ENCODE measurements around the gene PNPLA6. TPM values are rescaled to one million over a fixed set of nuclear protein-coding genes. Genes with fewer than 3 reads are reported as not detected.
A peak's percentile ranks its signal among the peaks of the same experiment; 100 is the strongest.

PNPLA6 gene
- total RNA-seq = 50.4 TPM
- long read RNA-seq, full-length matches to known transcripts = 15 of 122 reads
- long read RNA-seq, partial matches to known transcripts = 89 of 122 reads
- long read RNA-seq, other reads (novel, unspliced or antisense) = 18 of 122 reads

- intact Hi-C loops (cut with DNase I) = no loop called here
- DNase-seq = peak; percentile 98
- ATAC-seq (ENCODE audit: poor library complexity) = peak; percentile 87
These were observed at the start of gene PNPLA6 for GRCh38 chr19:7535047-7535997. Gene PNPLA6, plus strand, starts transcription at chr19:7535717. Its CDS starts 72 bp downstream, at chr19:7535789.

GRCh38 chr19:7486923-7487322 is 48.6 kb upstream of the PNPLA6 start:
- DNase-seq (no peak), ATAC-seq (ENCODE audit: poor library complexity) (no peak)
- intact Hi-C loops (cut with DNase I) = no loop called here

GRCh38 chr19:7488736-7489353 is 46.7 kb upstream of the PNPLA6 start, which contains the start of gene PEX11G:
Gene PEX11G, minus strand, starts transcription at chr19:7489035. Its CDS starts 25 bp downstream, at chr19:7489010.
- intact Hi-C loops (cut with DNase I) = no loop called here
- ATAC-seq (ENCODE audit: poor library complexity) (peak; percentile 100), DNase-seq (peak; percentile 96)

- DNase-seq (no peak), ATAC-seq (ENCODE audit: poor library complexity) (no peak)
- intact Hi-C loops (cut with DNase I) = no loop called here
These were observed 45.9 kb upstream of the PNPLA6 start for GRCh38 chr19:7489609-7490044.

- intact Hi-C loops (cut with DNase I) = no loop called here
- no peak for DNase-seq
- ATAC-seq (ENCODE audit: poor library complexity) = no peak
These were observed 43.4 kb upstream of the PNPLA6 start for GRCh38 chr19:7492142-7492541.

- intact Hi-C loops (cut with DNase I) = no loop called here
- DNase-seq = no peak
- ATAC-seq (ENCODE audit: poor library complexity) = no peak
These were observed 43.0 kb upstream of the PNPLA6 start for GRCh38 chr19:7492558-7492957.

- DNase-seq (peak; percentile 68), ATAC-seq (ENCODE audit: poor library complexity) (peak; percentile 83)
- intact Hi-C loops (cut with DNase I) = no loop called here
These were observed 41.0 kb upstream of the PNPLA6 start for GRCh38 chr19:7494416-7495098.

GRCh38 chr19:7497292-7497691 is 38.2 kb upstream of the PNPLA6 start:
- DNase-seq = no peak
- intact Hi-C loops (cut with DNase I) = no loop called here
- ATAC-seq (ENCODE audit: poor library complexity) = no peak

- intact Hi-C loops (cut with DNase I) = no loop called here
- DNase-seq (no peak), ATAC-seq (ENCODE audit: poor library complexity) (peak; percentile 49)
These were observed 34.6 kb upstream of the PNPLA6 start for GRCh38 chr19:7500811-7501450.

GRCh38 chr19:7502552-7502951 is 33.0 kb upstream of the PNPLA6 start:
- intact Hi-C loops (cut with DNase I) = no loop called here
- ATAC-seq (ENCODE audit: poor library complexity) (no peak), DNase-seq (no peak)

- ATAC-seq (ENCODE audit: poor library complexity) (no peak), DNase-seq (no peak)
- intact Hi-C loops (cut with DNase I) = no loop called here
These were observed 30.8 kb upstream of the PNPLA6 start for GRCh38 chr19:7504684-7505083.

- DNase-seq (no peak), ATAC-seq (ENCODE audit: poor library complexity) (no peak)
- intact Hi-C loops (cut with DNase I) = no loop called here
These were observed 30.2 kb upstream of the PNPLA6 start for GRCh38 chr19:7505288-7505681.

- ATAC-seq (ENCODE audit: poor library complexity) (peak; percentile 49), DNase-seq (no peak)
- intact Hi-C loops (cut with DNase I) = no loop called here
These were observed 29.7 kb upstream of the PNPLA6 start for GRCh38 chr19:7505682-7506384.

GRCh38 chr19:7506385-7507328 is 28.9 kb upstream of the PNPLA6 start:
- DNase-seq (peak; percentile 91), ATAC-seq (ENCODE audit: poor library complexity) (peak; percentile 90)
- intact Hi-C loops (cut with DNase I) = no loop called here

GRCh38 chr19:7507884-7508283 is 27.6 kb upstream of the PNPLA6 start:
- ATAC-seq (ENCODE audit: poor library complexity) = peak; percentile 41
- DNase-seq = peak; percentile 83
- intact Hi-C loops (cut with DNase I) = no loop called here

- DNase-seq (no peak), ATAC-seq (ENCODE audit: poor library complexity) (no peak)
- intact Hi-C loops (cut with DNase I) = loop anchor here (10.0 kb wide), 1 partner anchor 115 kb away; no protein-coding TSS in a partner anchor
These were observed 25.9 kb upstream of the PNPLA6 start for GRCh38 chr19:7509625-7510024.

GRCh38 chr19:7512400-7512851 is 23.1 kb upstream of the PNPLA6 start:
- ATAC-seq (ENCODE audit: poor library complexity) (no peak), DNase-seq (peak; percentile 21)
- intact Hi-C loops (cut with DNase I) = loop anchor here (10.0 kb wide), 1 partner anchor 118 kb away; no protein-coding TSS in a partner anchor

All from Right ventricle myocardium superior (tissue), 1 donor.